Lower leg skin (tissue), 3 donors: ENCODE results near the gene CSH2.
"Not testable (repeated sequence)": the region's sequence is repeated elsewhere in the genome, so short reads cannot be mapped to it uniquely, and the experiment has no call there.

Source experiments
- CTCF ChIP-seq, 3 donors: fragments of 450-650 bp; IDR thresholded peaks; one replicate each; pipeline ENCODE4 v1.5.1; 2016; ENCODE audit warnings: antibody characterized with exemption in 3 of 3, mild to moderate bottlenecking in 3 of 3, moderate library complexity in 2 of 3
- POLR2A ChIP-seq, 2 donors: fragments of 450-650 bp; IDR thresholded peaks; one replicate each; pipeline ENCODE4 v1.6.1; 2016 to 2017; ENCODE audit warnings: antibody characterized with exemption in 2 of 2, mild to moderate bottlenecking in 1 of 2, moderate library complexity in 1 of 2

GRCh38 chr17:63873577-63873976 lies at the start of gene CSH2:
- TF ChIP-seq CTCF, POLR2A (IDR thresholded peaks at IDR 0.05): not testable (repeated sequence)
